PC-3 (cell line): ENCODE data around the gene VSX1.

ENCODE experiments used
- EZH2 ChIP-seq: fragments of 300-600 bp; sonication (generic); IDR thresholded peaks from one replicate; pipeline ENCODE4 v1.6.1; 2017; ENCODE audit warnings: antibody characterized with exemption, mild to moderate bottlenecking, low read length; ENCODE audit not compliant: unreplicated experiment
- TF ChIP-seq, protein P1 (sequence below): fragments of 300-600 bp; sonication (generic); conservative IDR thresholded peaks from 2 replicates; pipeline ENCODE4 v1.5.1; 2017; ENCODE audit warnings: antibody characterized with exemption, low read depth, mild to moderate bottlenecking, low read length

GRCh38 chr20:25066386-25066785 lies 15.6 kb downstream of the VSX1 start:
- TF ChIP-seq, protein P1, sequence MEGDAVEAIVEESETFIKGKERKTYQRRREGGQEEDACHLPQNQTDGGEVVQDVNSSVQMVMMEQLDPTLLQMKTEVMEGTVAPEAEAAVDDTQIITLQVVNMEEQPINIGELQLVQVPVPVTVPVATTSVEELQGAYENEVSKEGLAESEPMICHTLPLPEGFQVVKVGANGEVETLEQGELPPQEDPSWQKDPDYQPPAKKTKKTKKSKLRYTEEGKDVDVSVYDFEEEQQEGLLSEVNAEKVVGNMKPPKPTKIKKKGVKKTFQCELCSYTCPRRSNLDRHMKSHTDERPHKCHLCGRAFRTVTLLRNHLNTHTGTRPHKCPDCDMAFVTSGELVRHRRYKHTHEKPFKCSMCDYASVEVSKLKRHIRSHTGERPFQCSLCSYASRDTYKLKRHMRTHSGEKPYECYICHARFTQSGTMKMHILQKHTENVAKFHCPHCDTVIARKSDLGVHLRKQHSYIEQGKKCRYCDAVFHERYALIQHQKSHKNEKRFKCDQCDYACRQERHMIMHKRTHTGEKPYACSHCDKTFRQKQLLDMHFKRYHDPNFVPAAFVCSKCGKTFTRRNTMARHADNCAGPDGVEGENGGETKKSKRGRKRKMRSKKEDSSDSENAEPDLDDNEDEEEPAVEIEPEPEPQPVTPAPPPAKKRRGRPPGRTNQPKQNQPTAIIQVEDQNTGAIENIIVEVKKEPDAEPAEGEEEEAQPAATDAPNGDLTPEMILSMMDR: no peak
- TF ChIP-seq EZH2: no peak
